ENCODE data around the gene ARMC9. TPM values are rescaled to one million over a fixed set of nuclear protein-coding genes. Genes with fewer than 3 reads are reported as not detected.

ARMC9 gene
- total RNA-seq, 1 donor: 189 TPM

GRCh38 chr2:231355508-231356465 is 157.4 kb downstream of the ARMC9 start:
- DNase-seq (ENCODE audit: low read depth): peak; percentile 34
- H3K4me3 ChIP-seq (ENCODE audit: low read depth, low read length): no peak overlapping the region
- TF ChIP-seq, protein P1, sequence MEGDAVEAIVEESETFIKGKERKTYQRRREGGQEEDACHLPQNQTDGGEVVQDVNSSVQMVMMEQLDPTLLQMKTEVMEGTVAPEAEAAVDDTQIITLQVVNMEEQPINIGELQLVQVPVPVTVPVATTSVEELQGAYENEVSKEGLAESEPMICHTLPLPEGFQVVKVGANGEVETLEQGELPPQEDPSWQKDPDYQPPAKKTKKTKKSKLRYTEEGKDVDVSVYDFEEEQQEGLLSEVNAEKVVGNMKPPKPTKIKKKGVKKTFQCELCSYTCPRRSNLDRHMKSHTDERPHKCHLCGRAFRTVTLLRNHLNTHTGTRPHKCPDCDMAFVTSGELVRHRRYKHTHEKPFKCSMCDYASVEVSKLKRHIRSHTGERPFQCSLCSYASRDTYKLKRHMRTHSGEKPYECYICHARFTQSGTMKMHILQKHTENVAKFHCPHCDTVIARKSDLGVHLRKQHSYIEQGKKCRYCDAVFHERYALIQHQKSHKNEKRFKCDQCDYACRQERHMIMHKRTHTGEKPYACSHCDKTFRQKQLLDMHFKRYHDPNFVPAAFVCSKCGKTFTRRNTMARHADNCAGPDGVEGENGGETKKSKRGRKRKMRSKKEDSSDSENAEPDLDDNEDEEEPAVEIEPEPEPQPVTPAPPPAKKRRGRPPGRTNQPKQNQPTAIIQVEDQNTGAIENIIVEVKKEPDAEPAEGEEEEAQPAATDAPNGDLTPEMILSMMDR (IDR thresholded peaks at IDR 0.05; ENCODE audit: insufficient read depth, low read depth, low read length): no peak

DNA sequence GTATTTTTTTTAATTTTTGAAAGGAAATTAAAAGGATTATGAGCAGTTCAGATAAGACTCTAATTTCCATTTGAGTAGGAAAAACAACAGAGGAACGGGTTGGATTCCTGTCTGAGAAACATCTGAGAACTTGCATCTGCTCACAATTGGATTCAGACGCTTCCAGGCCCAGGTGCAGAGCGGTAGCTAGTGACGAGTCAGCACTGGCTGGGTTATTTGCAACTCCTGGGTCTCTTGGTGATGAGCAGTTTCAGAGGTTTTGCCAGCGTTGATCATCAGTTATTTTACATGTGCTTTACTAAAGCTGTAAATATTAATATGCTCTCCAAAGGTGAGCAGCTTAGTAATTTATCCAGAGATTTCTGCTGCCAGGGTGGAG is 158.0 kb downstream of the ARMC9 start:
- TF ChIP-seq, protein P1 (IDR thresholded peaks at IDR 0.05; ENCODE audit: insufficient read depth, low read depth, low read length): no peak
- no peak overlapping the region for H3K4me3 ChIP-seq (ENCODE audit: low read depth, low read length)
- DNase-seq (ENCODE audit: low read depth): no peak

GRCh38 chr2:231357048-231357447 is 158.6 kb downstream of the ARMC9 start:
- DNase-seq (ENCODE audit: low read depth): no peak
- H3K4me3 ChIP-seq (ENCODE audit: low read depth, low read length): no peak overlapping the region
- TF ChIP-seq, protein P1 (IDR thresholded peaks at IDR 0.05; ENCODE audit: insufficient read depth, low read depth, low read length): no peak

GRCh38 chr2:231357931-231358330 is 159.5 kb downstream of the ARMC9 start:
- DNase-seq (ENCODE audit: low read depth): no peak
- TF ChIP-seq, protein P1 (IDR thresholded peaks at IDR 0.05; ENCODE audit: insufficient read depth, low read depth, low read length): no peak
- H3K4me3 ChIP-seq (ENCODE audit: low read depth, low read length): no peak overlapping the region

DNA sequence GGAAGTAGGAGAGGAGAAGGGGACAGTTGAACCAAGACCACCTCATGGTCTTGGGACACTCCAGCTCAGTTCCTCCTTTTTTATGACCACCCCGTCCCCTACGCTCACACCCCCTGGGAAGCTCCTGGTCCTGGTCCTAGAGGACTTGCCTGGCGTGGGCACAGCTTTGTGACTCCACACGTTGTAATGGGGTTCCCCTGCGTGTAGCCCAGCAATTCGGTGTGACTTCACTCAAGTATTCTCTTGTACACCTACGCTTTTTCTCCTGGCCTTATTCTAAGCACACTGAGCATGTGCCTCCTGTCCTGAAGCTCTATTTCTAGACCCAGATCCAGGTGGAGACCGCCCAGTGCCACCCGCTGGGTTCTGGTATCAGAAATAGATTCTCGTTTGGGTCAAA is 161.0 kb downstream of the ARMC9 start:
- TF ChIP-seq, protein P1 (IDR thresholded peaks at IDR 0.05; ENCODE audit: insufficient read depth, low read depth, low read length): no peak
- H3K4me3 ChIP-seq (ENCODE audit: low read depth, low read length): no peak overlapping the region
- no peak for DNase-seq (ENCODE audit: low read depth)

- no peak for DNase-seq (ENCODE audit: low read depth)
- H3K4me3 ChIP-seq (ENCODE audit: low read depth, low read length): no peak overlapping the region
- TF ChIP-seq, protein P1 (IDR thresholded peaks at IDR 0.05; ENCODE audit: insufficient read depth, low read depth, low read length): no peak
These were observed 161.5 kb downstream of the ARMC9 start for GRCh38 chr2:231359948-231360347.

All from fibroblast of villous mesenchyme (primary cell).